HepG2 (cell line): Measurements from ENCODE around the gene AP4S1. TPM values are rescaled to one million over a fixed set of nuclear protein-coding genes. Genes with fewer than 3 reads are reported as not detected.

Source experiments
- GMEB1 ChIP-seq: sonication (generic); formaldehyde crosslinking; IDR thresholded peaks from 2 replicates; pipeline ENCODE4 v1.5.1; 2020; ENCODE audit warnings: missing genetic modification reagents, mild to moderate bottlenecking, borderline replicate concordance
- GTF3A ChIP-seq: sonication (generic); formaldehyde crosslinking; conservative IDR thresholded peaks from 2 replicates; pipeline ENCODE4 v1.4.0; 2020; ENCODE audit warnings: mild to moderate bottlenecking, missing genetic modification reagents
- HMGXB3 ChIP-seq: sonication (generic); formaldehyde crosslinking; IDR thresholded peaks from 2 replicates; pipeline ENCODE4 v1.4.0; 2020; ENCODE audit warnings: missing genetic modification reagents, borderline replicate concordance
- HOXA5 ChIP-seq: sonication (generic); formaldehyde crosslinking; IDR thresholded peaks from 2 replicates; pipeline ENCODE4 v1.4.0; 2020; ENCODE audit warnings: missing genetic modification reagents
- MIER3 ChIP-seq: IDR thresholded peaks from 2 replicates; pipeline ENCODE4 v1.6.1; 2016; ENCODE audit warnings: missing compliant biosample characterization, borderline replicate concordance
- MYPOP ChIP-seq: sonication (generic); formaldehyde crosslinking; IDR thresholded peaks from 2 replicates; pipeline ENCODE4 v1.8.1; 2023; ENCODE audit warnings: mild to moderate bottlenecking, moderate library complexity, missing genetic modification reagents
- NR2F6 ChIP-seq, 2 experiments: IDR thresholded peaks; 2 replicates each; pipeline ENCODE4 v1.6.1; 2016; ENCODE audit warnings: antibody characterized with exemption in 1 of 2, mild to moderate bottlenecking in 1 of 2
- PATZ1 ChIP-seq: sonication (generic); formaldehyde crosslinking; IDR thresholded peaks from 2 replicates; pipeline ENCODE4 v1.4.0; 2020; ENCODE audit warnings: missing genetic modification reagents
- RARA ChIP-seq: IDR thresholded peaks from 2 replicates; pipeline ENCODE4 v1.6.1; 2016; ENCODE audit warnings: missing genetic modification reagents, missing compliant biosample characterization
- TEAD3 ChIP-seq: optimal IDR thresholded peaks from 2 replicates; pipeline ENCODE3; 2016; ENCODE audit warnings: borderline replicate concordance
- YEATS4 ChIP-seq: sonication (generic); formaldehyde crosslinking; IDR thresholded peaks from 2 replicates; pipeline ENCODE4 v1.4.0; 2020; ENCODE audit warnings: missing genetic modification reagents, borderline replicate concordance
- ZBTB20 ChIP-seq: sonication (generic); formaldehyde crosslinking; IDR thresholded peaks from 2 replicates; pipeline ENCODE4 v1.8.1; 2023; ENCODE audit warnings: missing genetic modification reagents, low read depth, mild to moderate bottlenecking, borderline replicate concordance
- ZNF382 ChIP-seq: sonication (generic); formaldehyde crosslinking; IDR thresholded peaks from 2 replicates; pipeline ENCODE4 v1.5.0; 2020; ENCODE audit warnings: missing genetic modification reagents, mild to moderate bottlenecking, borderline replicate concordance
- ZNF644 ChIP-seq: IDR thresholded peaks from 2 replicates; pipeline ENCODE4 v1.6.1; 2016; ENCODE audit warnings: low read depth
- ZNF792 ChIP-seq: IDR thresholded peaks from 2 replicates; pipeline ENCODE4 v1.6.1; 2016
- polyA plus RNA-seq, 8 experiments: library from polyadenylated mRNA; depleted of rRNA in 3 of 8; stranded (reverse) in 7 of 8; unstranded in 1 of 8; fragments of >200 nt; fragmentation: Illumina TruSeq in 4 of 8; extraction: Trizol in 4 of 8; gene quantifications; 2 replicates each; pipeline versions ENCODE4 v1.2.1 to v1.2.3, GENCODE V29; 2011 to 2016; ENCODE audit warnings: low read depth in 4 of 8, missing spikeins in 1 of 8, mixed read lengths in 1 of 8; ENCODE audit not compliant: insufficient read depth in 1 of 8
- total RNA-seq, 5 experiments: library from RNA; depleted of rRNA; stranded (reverse); fragments of >200 nt; fragmentation: Illumina TruSeq; extraction: Trizol; gene quantifications; 2 replicates each; pipeline ENCODE4 v1.2.3, GENCODE V29; 2016; ENCODE audit warnings: low read depth in 1 of 5
- TF ChIP-seq, protein P1 (sequence below): sonication (generic); formaldehyde crosslinking; IDR thresholded peaks from 2 replicates; pipeline ENCODE4 v1.4.0; 2020; ENCODE audit warnings: missing genetic modification reagents, borderline replicate concordance

The AP4S1 gene
- total and polyA plus RNA-seq, 2 of the 13 experiments (the other 11 are each of a cell fraction or from before 2014, with no cell fraction given): 3.9 to 21.1 TPM

DNA sequence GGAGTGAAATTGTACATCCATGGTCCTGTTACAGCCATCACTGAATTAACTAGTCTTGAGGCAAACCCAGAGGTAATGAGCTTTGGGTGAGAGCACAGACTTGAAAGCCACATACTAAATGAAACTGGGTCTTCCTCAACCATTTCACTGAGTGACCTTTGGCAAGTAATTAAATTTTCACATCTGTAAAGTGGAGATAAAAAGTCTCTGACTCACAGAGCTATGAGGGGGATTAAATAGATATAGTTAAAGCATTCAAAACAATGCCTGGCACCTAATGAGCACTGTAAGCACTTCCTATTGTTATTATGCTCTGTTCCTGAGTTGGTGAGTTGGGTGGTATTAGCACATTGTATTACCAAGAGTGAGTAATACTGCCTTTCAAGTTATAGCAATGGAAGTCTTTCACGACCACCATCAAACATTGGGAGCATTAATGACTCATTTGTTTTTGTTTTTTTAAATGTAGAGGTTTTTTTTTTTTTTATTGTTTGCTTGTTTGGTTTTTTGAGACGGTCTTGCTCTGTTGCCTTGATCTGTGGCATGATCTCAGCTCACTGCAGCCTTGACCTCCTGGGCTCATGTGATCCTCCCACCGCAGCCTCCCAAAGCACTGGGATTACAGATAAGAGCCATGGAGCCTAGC lies 13.2 kb downstream of the AP4S1 start (continued):
- TF ChIP-seq ZNF644 (CRISPR knock-in tag): peak; percentile 55; the same call in 1 of the 2 replicates
- TF ChIP-seq ZBTB20 (CRISPR knock-in tag): 0 out of 2 replicates have a peak, but pooled peaks have one; percentile 18
- TF ChIP-seq MYPOP (CRISPR knock-in tag): 0 out of 2 replicates have a peak, but pooled peaks have one; percentile 1
- no peak for TF ChIP-seq GMEB1 (CRISPR knock-in tag)
- peak; percentile 80 for TF ChIP-seq HOXA5 (CRISPR knock-in tag)
- TF ChIP-seq NR2F6 (IDR thresholded peaks at IDR 0.05): peak; percentile 30; the same call in 1 of the 2 replicates
- TF ChIP-seq NR2F6 (CRISPR knock-in tag; IDR thresholded peaks at IDR 0.05): peak; percentile 86
- TF ChIP-seq ZNF792 (CRISPR knock-in tag): peak; percentile 36; the same call in 1 of the 2 replicates
- TF ChIP-seq, protein P1, sequence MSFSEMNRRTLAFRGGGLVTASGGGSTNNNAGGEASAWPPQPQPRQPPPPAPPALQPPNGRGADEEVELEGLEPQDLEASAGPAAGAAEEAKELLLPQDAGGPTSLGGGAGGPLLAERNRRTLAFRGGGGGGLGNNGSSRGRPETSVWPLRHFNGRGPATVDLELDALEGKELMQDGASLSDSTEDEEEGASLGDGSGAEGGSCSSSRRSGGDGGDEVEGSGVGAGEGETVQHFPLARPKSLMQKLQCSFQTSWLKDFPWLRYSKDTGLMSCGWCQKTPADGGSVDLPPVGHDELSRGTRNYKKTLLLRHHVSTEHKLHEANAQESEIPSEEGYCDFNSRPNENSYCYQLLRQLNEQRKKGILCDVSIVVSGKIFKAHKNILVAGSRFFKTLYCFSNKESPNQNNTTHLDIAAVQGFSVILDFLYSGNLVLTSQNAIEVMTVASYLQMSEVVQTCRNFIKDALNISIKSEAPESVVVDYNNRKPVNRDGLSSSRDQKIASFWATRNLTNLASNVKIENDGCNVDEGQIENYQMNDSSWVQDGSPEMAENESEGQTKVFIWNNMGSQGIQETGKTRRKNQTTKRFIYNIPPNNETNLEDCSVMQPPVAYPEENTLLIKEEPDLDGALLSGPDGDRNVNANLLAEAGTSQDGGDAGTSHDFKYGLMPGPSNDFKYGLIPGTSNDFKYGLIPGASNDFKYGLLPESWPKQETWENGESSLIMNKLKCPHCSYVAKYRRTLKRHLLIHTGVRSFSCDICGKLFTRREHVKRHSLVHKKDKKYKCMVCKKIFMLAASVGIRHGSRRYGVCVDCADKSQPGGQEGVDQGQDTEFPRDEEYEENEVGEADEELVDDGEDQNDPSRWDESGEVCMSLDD (CRISPR knock-in tag): peak; percentile 62; the same call in 1 of the 2 replicates
- peak; percentile 79 for TF ChIP-seq MIER3
- no peak for TF ChIP-seq GTF3A (CRISPR knock-in tag)
- 0 out of 2 replicates have a peak, but pooled peaks have one; percentile 17 for TF ChIP-seq HMGXB3 (CRISPR knock-in tag)
- peak; percentile 81 for TF ChIP-seq RARA (CRISPR knock-in tag)
- TF ChIP-seq PATZ1: 0 out of 2 replicates have a peak, but pooled peaks have one; percentile 5
- TF ChIP-seq TEAD3 (CRISPR knock-in tag): peak; percentile 47
- peak; percentile 48; the same call in 1 of the 2 replicates for TF ChIP-seq YEATS4
- TF ChIP-seq ZNF382 (CRISPR knock-in tag): 0 out of 2 replicates have a peak, but pooled peaks have one; percentile 58
